MM.1S (cell line): ENCODE results near the gene CBLB.

Experiments
- DNase-seq: peaks from one replicate; pipeline ENCODE4 v3.0.0-alpha.2; 2015
- H2AFZ ChIP-seq: fragments of 300-600 bp; sonication (generic); 2 replicates; pipeline ENCODE4 v1.6.0; 2016; ENCODE audit warnings: antibody characterized with exemption, low read length
- H3F3A ChIP-seq: fragments of 300-600 bp; sonication (generic); 2 replicates; pipeline ENCODE4 v1.6.1; 2016; ENCODE audit warnings: mild to moderate bottlenecking, antibody characterized with exemption, low read length, moderate library complexity, mixed read lengths; ENCODE audit not compliant: insufficient read depth
- H3K27ac ChIP-seq: fragments of 300-600 bp; sonication (generic); 2 replicates; pipeline ENCODE4 v1.5.1; 2016; ENCODE audit warnings: mild to moderate bottlenecking, low read length
- H3K27me3 ChIP-seq: fragments of 300-600 bp; sonication (generic); replicated peaks from 2 replicates; pipeline ENCODE4 v1.6.0; 2016; ENCODE audit warnings: low read length; ENCODE audit not compliant: insufficient read depth
- H3K36me3 ChIP-seq: fragments of 300-600 bp; sonication (generic); replicated peaks from 2 replicates; pipeline ENCODE4 v1.6.1; 2016; ENCODE audit warnings: mild to moderate bottlenecking, low read length, mixed read lengths; ENCODE audit not compliant: insufficient read depth
- H3K4me1 ChIP-seq: fragments of 300-600 bp; sonication (generic); 2 replicates; pipeline ENCODE4 v1.6.1; 2016; ENCODE audit warnings: low read length, mixed read lengths
- H3K4me2 ChIP-seq: fragments of 300-600 bp; sonication (generic); 2 replicates; pipeline ENCODE4 v1.6.0; 2016; ENCODE audit warnings: low read depth, low read length
- H3K4me3 ChIP-seq: fragments of 300-600 bp; sonication (generic); 2 replicates; pipeline ENCODE4 v1.5.1; 2016; ENCODE audit warnings: low read length, mixed read lengths
- H3K79me2 ChIP-seq: fragments of 300-600 bp; sonication (generic); 2 replicates; pipeline ENCODE4 v1.6.1; 2016; ENCODE audit warnings: mixed run types, low read length, mixed read lengths
- H3K9ac ChIP-seq: fragments of 300-600 bp; sonication (generic); 2 replicates; pipeline ENCODE4 v1.6.1; 2016; ENCODE audit warnings: low read length, mixed read lengths
- H3K9me2 ChIP-seq: fragments of 300-600 bp; sonication (generic); replicated peaks from 2 replicates; pipeline ENCODE4 v1.6.1; 2016; ENCODE audit warnings: mild to moderate bottlenecking, low read length, mixed read lengths; ENCODE audit not compliant: insufficient read depth
- H3K9me3 ChIP-seq: fragments of 300-600 bp; sonication (generic); replicated peaks from 2 replicates; pipeline ENCODE4 v1.6.1; 2016; ENCODE audit warnings: mild to moderate bottlenecking, low read length, mixed read lengths; ENCODE audit not compliant: insufficient read depth
- H4K20me1 ChIP-seq: fragments of 300-600 bp; sonication (generic); 2 replicates; pipeline ENCODE4 v1.6.1; 2016; ENCODE audit warnings: mild to moderate bottlenecking, low read length, moderate library complexity, mixed read lengths; ENCODE audit not compliant: insufficient read depth
- CTCF ChIP-seq: fragments of 300-600 bp; sonication (generic); IDR thresholded peaks from 2 replicates; pipeline ENCODE4 v1.5.1; 2016; ENCODE audit warnings: antibody characterized with exemption, low read length, mixed read lengths
- EZH2 ChIP-seq: fragments of 300-600 bp; sonication (generic); optimal IDR thresholded peaks from 2 replicates; pipeline ENCODE3; 2017; ENCODE audit warnings: low read depth, mild to moderate bottlenecking, antibody characterized with exemption, low read length, mixed read lengths
- EZH2phosphoT487 ChIP-seq: fragments of 300-600 bp; sonication (generic); IDR thresholded peaks from 2 replicates; pipeline ENCODE4 v1.6.1; 2018; ENCODE audit warnings: antibody characterized with exemption, low read length

CBLB gene

DNA sequence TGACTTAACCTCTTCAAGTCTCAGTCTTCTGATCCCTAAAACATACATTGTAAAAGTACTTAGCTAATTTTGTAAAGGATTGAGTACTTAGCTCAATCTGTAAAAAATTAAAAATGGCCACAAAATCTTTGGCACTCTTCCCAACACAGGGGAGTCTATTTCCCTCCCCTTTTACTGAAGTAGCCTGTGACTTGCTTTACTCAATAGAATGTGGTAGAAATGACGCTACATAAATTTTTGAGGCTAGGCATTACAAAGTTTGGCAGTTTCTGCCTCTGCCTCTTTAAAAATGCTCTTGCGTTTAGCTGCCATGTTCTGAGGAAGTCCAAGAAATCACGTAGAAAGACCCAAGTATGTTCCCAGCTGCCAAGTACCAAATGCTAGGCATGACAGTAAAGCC lies 80.2 kb downstream of the CBLB start:
- H3K4me1 ChIP-seq, result no peaks in the 10 kb centered on the region
- no peaks in the 10 kb centered on the region for H3K27me3 ChIP-seq
- H3K9ac ChIP-seq, result no peak overlapping the region
- no peak overlapping the region for H2AFZ ChIP-seq
- no peaks in the 10 kb centered on the region for H3K36me3 ChIP-seq
- TF ChIP-seq EZH2phosphoT487 (no peak), EZH2 (no peak), CTCF (no peak)
- no peaks in the 10 kb centered on the region for H3K79me2 ChIP-seq
- H3K27ac ChIP-seq, result no peak overlapping the region
- no peaks in the 10 kb centered on the region for H3K9me3 ChIP-seq
- H4K20me1 ChIP-seq, result no peaks in the 10 kb centered on the region
- DNase-seq, result no peak
- no peak overlapping the region for H3K4me2 ChIP-seq
- H3K4me3 ChIP-seq, result no peak overlapping the region
- no peaks in the 10 kb centered on the region for H3F3A ChIP-seq
- H3K9me2 ChIP-seq, result no peaks in the 10 kb centered on the region

DNA sequence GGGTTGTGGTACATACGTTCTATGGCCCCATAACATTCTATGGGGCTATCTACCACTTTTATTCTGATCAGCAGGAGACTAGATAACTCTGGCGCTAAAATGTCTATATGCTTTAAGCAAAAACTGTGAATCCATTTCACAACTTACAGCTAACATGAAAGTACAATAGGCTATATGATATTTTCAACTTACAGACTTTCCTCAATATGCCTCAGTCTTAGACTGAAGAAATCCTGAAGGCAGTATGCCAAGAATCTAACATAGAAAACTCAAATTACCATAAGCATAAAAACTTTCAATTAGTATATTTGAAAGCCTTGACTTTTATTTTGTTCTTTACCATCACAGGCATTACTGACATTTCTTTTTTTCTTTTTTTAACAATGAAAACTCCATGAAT lies 81.4 kb downstream of the CBLB start:
- H3F3A ChIP-seq, result no peaks in the 10 kb centered on the region
- H3K36me3 ChIP-seq, result no peaks in the 10 kb centered on the region
- H4K20me1 ChIP-seq, result no peaks in the 10 kb centered on the region
- H3K9ac ChIP-seq, result no peak overlapping the region
- no peak overlapping the region for H3K4me2 ChIP-seq
- no peaks in the 10 kb centered on the region for H3K27me3 ChIP-seq
- DNase-seq, result no peak
- no peaks in the 10 kb centered on the region for H3K9me3 ChIP-seq
- H3K27ac ChIP-seq, result no peak overlapping the region
- no peaks in the 10 kb centered on the region for H3K9me2 ChIP-seq
- H3K79me2 ChIP-seq, result no peaks in the 10 kb centered on the region
- TF ChIP-seq CTCF, result no peak
- no peak for TF ChIP-seq EZH2
- TF ChIP-seq EZH2phosphoT487, result no peak
- H3K4me3 ChIP-seq, result no peak overlapping the region
- H2AFZ ChIP-seq, result no peak overlapping the region
- no peaks in the 10 kb centered on the region for H3K4me1 ChIP-seq

GRCh38 chr3:105786990-105787389 lies 81.8 kb downstream of the CBLB start:
- Histone ChIP-seq H3K4me1 (no peaks in the 10 kb centered on the region), H4K20me1 (no peaks in the 10 kb centered on the region), H3K27me3 (no peaks in the 10 kb centered on the region), H3K27ac (no peak overlapping the region), H3K9me2 (no peaks in the 10 kb centered on the region), H3K36me3 (no peaks in the 10 kb centered on the region), H3K9ac (no peak overlapping the region), H2AFZ (no peak overlapping the region), H3K4me2 (no peak overlapping the region), H3K9me3 (no peaks in the 10 kb centered on the region), H3F3A (no peaks in the 10 kb centered on the region), H3K4me3 (no peak overlapping the region), H3K79me2 (no peaks in the 10 kb centered on the region)
- no peak for DNase-seq
- no peak for TF ChIP-seq EZH2
- TF ChIP-seq CTCF, result no peak

- Histone ChIP-seq H3K9me3 (no peaks in the 10 kb centered on the region), H3K4me1 (no peaks in the 10 kb centered on the region), H3K9ac (no peak overlapping the region), H4K20me1 (no peaks in the 10 kb centered on the region), H3K27ac (no peak overlapping the region), H2AFZ (no peak overlapping the region), H3F3A (no peaks in the 10 kb centered on the region), H3K79me2 (no peaks in the 10 kb centered on the region), H3K4me3 (no peak overlapping the region), H3K4me2 (no peak overlapping the region), H3K36me3 (no peaks in the 10 kb centered on the region), H3K27me3 (no peaks in the 10 kb centered on the region), H3K9me2 (no peaks in the 10 kb centered on the region)
- no peak for DNase-seq
- TF ChIP-seq EZH2, result no peak
- TF ChIP-seq CTCF, result no peak
- TF ChIP-seq EZH2phosphoT487, result no peak
Observed at GRCh38 chr3:105786241-105786640, 82.6 kb downstream of the CBLB start.
